Tibial nerve (tissue), 4 donors: ENCODE measurements around the gene OR8J3.

Experiments used
- CTCF ChIP-seq, 5 experiments: fragments of 200-600 bp in 3 of 5; fragments of 450-650 bp in 2 of 5; sonication (generic) in 3 of 5; IDR thresholded peaks; one replicate each; pipeline ENCODE4 v1.5.1; 2016 to 2019; ENCODE audit warnings: antibody characterized with exemption in 5 of 5, mild to moderate bottlenecking in 3 of 5, moderate library complexity in 2 of 5
- EP300 ChIP-seq, 2 donors: sonication (generic); formaldehyde crosslinking; IDR thresholded peaks; one replicate each; pipeline ENCODE4 v1.6.1; 2017; ENCODE audit warnings: antibody characterized with exemption in 2 of 2, mild to moderate bottlenecking in 1 of 2
- POLR2A ChIP-seq, 2 donors: fragments of 450-650 bp; IDR thresholded peaks; one replicate each; pipeline ENCODE4 v1.6.1; 2017; ENCODE audit warnings: antibody characterized with exemption in 2 of 2, mild to moderate bottlenecking in 2 of 2, moderate library complexity in 2 of 2

DNA sequence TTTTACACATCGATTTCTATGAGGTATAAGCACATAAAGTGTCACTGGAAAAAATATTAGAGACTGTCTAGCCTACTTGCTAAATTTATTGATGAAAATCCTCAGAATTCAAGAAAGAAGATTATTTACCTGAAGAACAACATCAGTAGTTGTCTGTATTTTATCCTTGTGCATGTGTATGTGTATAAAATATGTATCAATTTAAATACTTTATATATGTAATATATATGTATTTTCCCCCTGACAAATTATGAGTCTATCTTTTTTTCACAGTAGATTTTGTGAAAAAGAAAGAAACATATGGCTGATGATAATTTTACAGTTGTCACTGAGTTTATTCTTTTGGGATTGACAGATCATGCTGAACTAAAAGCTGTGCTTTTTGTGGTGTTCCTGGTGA, 36.3 kb upstream of the OR8J3 start, which contains the start of gene OR5J2:
- no peak for TF ChIP-seq POLR2A (IDR thresholded peaks at IDR 0.05)
- no peak for TF ChIP-seq CTCF (IDR thresholded peaks at IDR 0.05)
- no peak for TF ChIP-seq EP300 (IDR thresholded peaks at IDR 0.05)
